ENCODE results near the gene MRPL12.

DNA sequence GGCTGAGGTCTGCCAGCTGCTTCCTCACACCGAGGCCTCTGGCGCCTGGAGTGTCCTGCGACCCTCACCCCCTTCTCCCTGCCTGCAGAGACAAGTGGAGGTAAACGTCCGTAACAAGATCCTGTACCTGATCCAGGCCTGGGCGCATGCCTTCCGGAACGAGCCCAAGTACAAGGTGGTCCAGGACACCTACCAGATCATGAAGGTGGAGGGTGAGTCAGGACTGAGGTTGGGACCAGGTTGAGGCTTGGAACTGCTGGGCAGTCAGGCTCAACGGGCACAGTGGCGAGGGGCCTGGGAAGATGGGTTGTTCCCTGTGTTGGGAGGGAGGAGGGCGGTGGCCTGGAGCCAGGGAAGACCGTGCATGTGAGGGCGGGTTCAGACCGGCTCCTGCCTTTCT, 14.6 kb upstream of the MRPL12 start:
- TF ChIP-seq, protein P1, sequence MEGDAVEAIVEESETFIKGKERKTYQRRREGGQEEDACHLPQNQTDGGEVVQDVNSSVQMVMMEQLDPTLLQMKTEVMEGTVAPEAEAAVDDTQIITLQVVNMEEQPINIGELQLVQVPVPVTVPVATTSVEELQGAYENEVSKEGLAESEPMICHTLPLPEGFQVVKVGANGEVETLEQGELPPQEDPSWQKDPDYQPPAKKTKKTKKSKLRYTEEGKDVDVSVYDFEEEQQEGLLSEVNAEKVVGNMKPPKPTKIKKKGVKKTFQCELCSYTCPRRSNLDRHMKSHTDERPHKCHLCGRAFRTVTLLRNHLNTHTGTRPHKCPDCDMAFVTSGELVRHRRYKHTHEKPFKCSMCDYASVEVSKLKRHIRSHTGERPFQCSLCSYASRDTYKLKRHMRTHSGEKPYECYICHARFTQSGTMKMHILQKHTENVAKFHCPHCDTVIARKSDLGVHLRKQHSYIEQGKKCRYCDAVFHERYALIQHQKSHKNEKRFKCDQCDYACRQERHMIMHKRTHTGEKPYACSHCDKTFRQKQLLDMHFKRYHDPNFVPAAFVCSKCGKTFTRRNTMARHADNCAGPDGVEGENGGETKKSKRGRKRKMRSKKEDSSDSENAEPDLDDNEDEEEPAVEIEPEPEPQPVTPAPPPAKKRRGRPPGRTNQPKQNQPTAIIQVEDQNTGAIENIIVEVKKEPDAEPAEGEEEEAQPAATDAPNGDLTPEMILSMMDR (IDR thresholded peaks at IDR 0.05; ENCODE audit: insufficient read depth, low read length), result no peak
- no peak for TF ChIP-seq POLR2AphosphoS5 (IDR thresholded peaks at IDR 0.05; ENCODE audit: low read depth)
- no peak for TF ChIP-seq REST (IDR thresholded peaks at IDR 0.05; ENCODE audit: insufficient replicate concordance, low read depth)
- no peak for TF ChIP-seq GABPA (IDR thresholded peaks at IDR 0.05; ENCODE audit: low read depth)
- no peak for TF ChIP-seq SPI1 (IDR thresholded peaks at IDR 0.05; ENCODE audit: borderline replicate concordance, low read depth)

Data from HL-60 (cell line).